ENCODE data around the gene RALY. TPM values are rescaled to one million over a fixed set of nuclear protein-coding genes. Genes with fewer than 3 reads are reported as not detected.

RALY gene
- total RNA-seq, 1 experiment from 2014 or later: 298 TPM

- H3K27ac Mint-ChIP-seq (ENCODE audit: unreplicated experiment): no peak overlapping the region
- H3K4me3 ChIP-seq (ENCODE audit: low read depth, low read length): no peak overlapping the region
- H3K36me3 ChIP-seq (ENCODE audit: control insufficient read depth, insufficient read depth, low read length): no peaks in the 10 kb centered on the region
- no peak for DNase-seq
- no peak for TF ChIP-seq CTCF (IDR thresholded peaks at IDR 0.05; ENCODE audit: insufficient read depth in 1 of 2, low read depth in 1 of 2, low read length in 1 of 2, severe bottlenecking in 1 of 2, unreplicated experiment in 1 of 2)
- no peak overlapping the region for H3K4me3 Mint-ChIP-seq (ENCODE audit: unreplicated experiment)
- ChIA-PET POLR2A (no interaction called here), CTCF (interaction anchor here (1.0 kb wide), 1 partner anchor 15 kb away, joined by 3 read pairs; no protein-coding TSS in a partner anchor)
- H3K27me3 Mint-ChIP-seq (ENCODE audit: insufficient read depth, unreplicated experiment): no peaks in the 10 kb centered on the region
- H3K9me3 ChIP-seq: no peaks in the 10 kb centered on the region
- no peaks in the 10 kb centered on the region for H3K9me3 Mint-ChIP-seq (ENCODE audit: unreplicated experiment)
- peaks cover 8% of the 10 kb centered on the region for H3K36me3 Mint-ChIP-seq (ENCODE audit: insufficient read depth, unreplicated experiment)
- H3K27me3 ChIP-seq (replicated peaks; ENCODE audit: control insufficient read depth, insufficient read depth, low read length): no peaks in the 10 kb centered on the region
- BruUV-seq (replicated peaks): no TSS peak
- peaks cover 38% of the 10 kb centered on the region for H3K4me1 Mint-ChIP-seq (ENCODE audit: low read depth, unreplicated experiment)
- intact Hi-C loops (cut with micrococcal nuclease; ENCODE audit: unreplicated experiment): no loop called here
- peaks cover 25% of the 10 kb centered on the region for H3K4me1 ChIP-seq
Measured at GRCh38 chr20:34006619-34007018, 12.9 kb downstream of the RALY start.

DNA sequence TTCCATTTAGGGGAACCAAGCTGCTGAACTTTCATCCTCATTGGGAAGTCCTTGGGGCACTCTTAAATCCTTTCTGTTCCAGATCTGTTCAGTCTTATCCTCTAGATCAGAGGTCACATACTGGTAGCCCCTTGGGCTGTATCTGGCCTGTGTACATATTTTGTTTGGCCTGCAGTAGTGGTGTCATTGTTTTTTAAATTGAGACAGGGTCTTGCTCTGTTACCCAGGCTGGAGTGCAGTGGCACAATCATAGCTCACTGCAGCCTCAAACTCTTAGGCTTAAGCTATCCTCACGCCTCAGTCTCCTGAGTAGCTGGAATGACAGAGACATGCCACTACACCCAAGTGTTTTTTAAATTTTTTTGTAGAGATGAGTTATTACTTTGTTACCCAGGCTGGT, 14.8 kb downstream of the RALY start:
- intact Hi-C loops (cut with micrococcal nuclease; ENCODE audit: unreplicated experiment): no loop called here
- H3K36me3 Mint-ChIP-seq (ENCODE audit: insufficient read depth, unreplicated experiment): peaks cover 8% of the 10 kb centered on the region
- Histone ChIP-seq H3K4me3 (ENCODE audit: low read depth, low read length) (no peak overlapping the region), H3K36me3 (ENCODE audit: control insufficient read depth, insufficient read depth, low read length) (no peaks in the 10 kb centered on the region), H3K9me3 (no peaks in the 10 kb centered on the region), H3K27me3 (replicated peaks; ENCODE audit: control insufficient read depth, insufficient read depth, low read length) (no peaks in the 10 kb centered on the region), H3K4me1 (peaks cover 22% of the 10 kb centered on the region)
- no TSS peak for BruUV-seq (replicated peaks)
- H3K27ac Mint-ChIP-seq (ENCODE audit: unreplicated experiment): no peak overlapping the region
- no peak for DNase-seq
- no peak overlapping the region for H3K4me3 Mint-ChIP-seq (ENCODE audit: unreplicated experiment)
- TF ChIP-seq CTCF (IDR thresholded peaks at IDR 0.05; ENCODE audit: insufficient read depth in 1 of 2, low read depth in 1 of 2, low read length in 1 of 2, severe bottlenecking in 1 of 2, unreplicated experiment in 1 of 2): no peak
- POLR2A ChIA-PET: no interaction called here
- H3K4me1 Mint-ChIP-seq (ENCODE audit: low read depth, unreplicated experiment): peaks cover 35% of the 10 kb centered on the region
- H3K9me3 Mint-ChIP-seq (ENCODE audit: unreplicated experiment): no peaks in the 10 kb centered on the region
- CTCF ChIA-PET: no interaction called here
- no peaks in the 10 kb centered on the region for H3K27me3 Mint-ChIP-seq (ENCODE audit: insufficient read depth, unreplicated experiment)

- no peaks in the 10 kb centered on the region for H3K36me3 ChIP-seq (ENCODE audit: control insufficient read depth, insufficient read depth, low read length)
- Mint-ChIP-seq H3K27ac (ENCODE audit: unreplicated experiment) (no peak overlapping the region), H3K4me1 (ENCODE audit: low read depth, unreplicated experiment) (peaks cover 36% of the 10 kb centered on the region), H3K36me3 (ENCODE audit: insufficient read depth, unreplicated experiment) (peaks cover 8% of the 10 kb centered on the region), H3K27me3 (ENCODE audit: insufficient read depth, unreplicated experiment) (no peaks in the 10 kb centered on the region), H3K9me3 (ENCODE audit: unreplicated experiment) (no peaks in the 10 kb centered on the region), H3K4me3 (ENCODE audit: unreplicated experiment) (no peak overlapping the region)
- CTCF ChIA-PET: interaction anchor here (0.6 to 1.2 kb wide), 2 partner anchors 11 to 46 kb away, joined by 3 to 5 read pairs; no protein-coding TSS in a partner anchor
- peaks cover 9% of the 10 kb centered on the region; the same call in 1 of the 2 replicates for H3K4me1 ChIP-seq
- no peak overlapping the region for H3K4me3 ChIP-seq (ENCODE audit: low read depth, low read length)
- H3K27me3 ChIP-seq (replicated peaks; ENCODE audit: control insufficient read depth, insufficient read depth, low read length): no peaks in the 10 kb centered on the region
- intact Hi-C loops (cut with micrococcal nuclease; ENCODE audit: unreplicated experiment): no loop called here
- BruUV-seq (replicated peaks): no TSS peak
- POLR2A ChIA-PET: interaction anchor here (0.5 to 1.0 kb wide), 2 partner anchors 17 to 164 kb away, joined by 6 to 8 read pairs; no protein-coding TSS in a partner anchor
- no peak for DNase-seq
- no peaks in the 10 kb centered on the region for H3K9me3 ChIP-seq
- TF ChIP-seq CTCF (IDR thresholded peaks at IDR 0.05; ENCODE audit: insufficient read depth in 1 of 2, low read depth in 1 of 2, low read length in 1 of 2, severe bottlenecking in 1 of 2, unreplicated experiment in 1 of 2): no peak
Measured at GRCh38 chr20:34010405-34010931, 16.8 kb downstream of the RALY start.

Data from Caco-2 (cell line).